ENCODE results near the gene ATP13A1.
"Not testable (repeated sequence)": the region's sequence is repeated elsewhere in the genome, so short reads cannot be mapped to it uniquely, and the experiment has no call there.

Gene ATP13A1

GRCh38 chr19:19615086-19615485, 48.4 kb downstream of the ATP13A1 start:
- Histone ChIP-seq H3K36me3 (ENCODE audit: insufficient read depth, low read length) (no peaks in the 10 kb centered on the region), H3K27me3 (ENCODE audit: insufficient read depth, low read length) (no peaks in the 10 kb centered on the region), H3K4me3 (ENCODE audit: low read length) (no peak overlapping the region), H2AFZ (ENCODE audit: low read depth, low read length) (no peak overlapping the region), H3K9me3 (ENCODE audit: low read length) (no peaks in the 10 kb centered on the region), H3K4me1 (ENCODE audit: insufficient read depth, low read length) (peaks cover 5% of the 10 kb centered on the region)

- Histone ChIP-seq H3K36me3 (ENCODE audit: insufficient read depth, low read length) (peaks cover 3% of the 10 kb centered on the region), H3K9me3 (ENCODE audit: low read length) (no peaks in the 10 kb centered on the region)
These were observed 50.0 kb downstream of the ATP13A1 start for GRCh38 chr19:19613506-19613905.

GRCh38 chr19:19610376-19611202, 52.9 kb downstream of the ATP13A1 start:
- Histone ChIP-seq H3K27me3 (ENCODE audit: insufficient read depth, low read length) (no peaks in the 10 kb centered on the region), H3K4me3 (ENCODE audit: low read length) (no peak overlapping the region), H3K9me3 (ENCODE audit: low read length) (no peaks in the 10 kb centered on the region), H2AFZ (ENCODE audit: low read depth, low read length) (no peak overlapping the region), H3K4me1 (ENCODE audit: insufficient read depth, low read length) (peaks cover 3% of the 10 kb centered on the region), H3K36me3 (ENCODE audit: insufficient read depth, low read length) (peaks cover 5% of the 10 kb centered on the region)

More at GRCh38 chr19:19613506-19613905, 50.0 kb downstream of the ATP13A1 start:
- Histone ChIP-seq H2AFZ (ENCODE audit: low read depth, low read length) (no peak overlapping the region), H3K4me3 (ENCODE audit: low read length) (no peak overlapping the region), H3K27me3 (ENCODE audit: insufficient read depth, low read length) (no peaks in the 10 kb centered on the region), H3K4me1 (ENCODE audit: insufficient read depth, low read length) (peaks cover 5% of the 10 kb centered on the region)

GRCh38 chr19:19606686-19607085, 56.8 kb downstream of the ATP13A1 start:
- not testable (repeated sequence) for H3K4me3 ChIP-seq (ENCODE audit: low read length); H3K36me3 ChIP-seq (ENCODE audit: insufficient read depth, low read length); H3K27me3 ChIP-seq (ENCODE audit: insufficient read depth, low read length); H3K4me1 ChIP-seq (ENCODE audit: insufficient read depth, low read length); H2AFZ ChIP-seq (ENCODE audit: low read depth, low read length); H3K9me3 ChIP-seq (ENCODE audit: low read length)

- Histone ChIP-seq H3K4me3 (ENCODE audit: low read length) (no peak overlapping the region), H3K27me3 (ENCODE audit: insufficient read depth, low read length) (no peaks in the 10 kb centered on the region), H3K4me1 (ENCODE audit: insufficient read depth, low read length) (peaks cover 4% of the 10 kb centered on the region), H3K9me3 (ENCODE audit: low read length) (no peaks in the 10 kb centered on the region), H2AFZ (ENCODE audit: low read depth, low read length) (no peak overlapping the region), H3K36me3 (ENCODE audit: insufficient read depth, low read length) (peaks cover 5% of the 10 kb centered on the region)
These were observed 57.5 kb downstream of the ATP13A1 start for GRCh38 chr19:19606021-19606420.

- Histone ChIP-seq H3K27me3 (ENCODE audit: insufficient read depth, low read length) (no peaks in the 10 kb centered on the region), H3K4me1 (ENCODE audit: insufficient read depth, low read length) (peaks cover 4% of the 10 kb centered on the region), H3K36me3 (ENCODE audit: insufficient read depth, low read length) (peaks cover 3% of the 10 kb centered on the region), H2AFZ (ENCODE audit: low read depth, low read length) (no peak overlapping the region), H3K4me3 (ENCODE audit: low read length) (no peak overlapping the region), H3K9me3 (ENCODE audit: low read length) (no peaks in the 10 kb centered on the region)
These were observed 60.7 kb downstream of the ATP13A1 start for GRCh38 chr19:19602713-19603324.

GRCh38 chr19:19602136-19602712, 61.3 kb downstream of the ATP13A1 start:
- Histone ChIP-seq H3K4me1 (ENCODE audit: insufficient read depth, low read length) (peaks cover 4% of the 10 kb centered on the region), H3K36me3 (ENCODE audit: insufficient read depth, low read length) (peaks cover 9% of the 10 kb centered on the region), H2AFZ (ENCODE audit: low read depth, low read length) (no peak overlapping the region), H3K9me3 (ENCODE audit: low read length) (no peaks in the 10 kb centered on the region), H3K27me3 (ENCODE audit: insufficient read depth, low read length) (no peaks in the 10 kb centered on the region), H3K4me3 (ENCODE audit: low read length) (no peak overlapping the region)

GRCh38 chr19:19600793-19601330, 62.6 kb downstream of the ATP13A1 start:
- no peaks in the 10 kb centered on the region for H3K27me3 ChIP-seq (ENCODE audit: insufficient read depth, low read length)
- no peaks in the 10 kb centered on the region for H3K9me3 ChIP-seq (ENCODE audit: low read length)
- peaks cover 4% of the 10 kb centered on the region for H3K4me1 ChIP-seq (ENCODE audit: insufficient read depth, low read length)
- H2AFZ ChIP-seq (ENCODE audit: low read depth, low read length) = no peak overlapping the region
- no peak overlapping the region for H3K4me3 ChIP-seq (ENCODE audit: low read length)
- peaks cover 10% of the 10 kb centered on the region for H3K36me3 ChIP-seq (ENCODE audit: insufficient read depth, low read length)

GRCh38 chr19:19598728-19599451, 64.6 kb downstream of the ATP13A1 start:
- not testable (repeated sequence) for H3K4me3 ChIP-seq (ENCODE audit: low read length); H3K27me3 ChIP-seq (ENCODE audit: insufficient read depth, low read length); H3K4me1 ChIP-seq (ENCODE audit: insufficient read depth, low read length); H3K9me3 ChIP-seq (ENCODE audit: low read length); H2AFZ ChIP-seq (ENCODE audit: low read depth, low read length)
- H3K36me3 ChIP-seq (ENCODE audit: insufficient read depth, low read length) = peaks cover 15% of the 10 kb centered on the region

- H3K4me1 ChIP-seq (ENCODE audit: insufficient read depth, low read length) = peaks cover 4% of the 10 kb centered on the region
- peaks cover 21% of the 10 kb centered on the region for H3K36me3 ChIP-seq (ENCODE audit: insufficient read depth, low read length)
- H3K9me3 ChIP-seq (ENCODE audit: low read length) = peaks cover 8% of the 10 kb centered on the region
- H3K4me3 ChIP-seq (ENCODE audit: low read length) = no peak overlapping the region
- no peak overlapping the region for H2AFZ ChIP-seq (ENCODE audit: low read depth, low read length)
- H3K27me3 ChIP-seq (ENCODE audit: insufficient read depth, low read length) = no peaks in the 10 kb centered on the region
These were observed 65.6 kb downstream of the ATP13A1 start for GRCh38 chr19:19597809-19598306.

Measured in neuron (in vitro differentiated cells).